Upper lobe of left lung (tissue), 6 donors: ENCODE measurements around the gene NFKBIB. TPM values are rescaled to one million over a fixed set of nuclear protein-coding genes. Genes with fewer than 3 reads are reported as not detected.
A peak's percentile ranks its signal among the peaks of the same experiment; 100 is the strongest.
"Not testable (repeated sequence)": the region's sequence is repeated elsewhere in the genome, so short reads cannot be mapped to it uniquely, and the experiment has no call there.

Source experiments
- ATAC-seq, 2 donors: fragments of 200-7000 bp; cut with Tn5 transposase; one replicate each; pipeline ENCODE4 v1.9.1; 2022; ENCODE audit warnings: mild to moderate bottlenecking in 2 of 2, moderate library complexity in 2 of 2; ENCODE audit not compliant: low FRiP score in 2 of 2
- DNase-seq, 2 donors: peaks; one replicate each; pipeline ENCODE4 v3.0.0-alpha.2; 2019 to 2020
- H3K27ac ChIP-seq, 4 donors: fragments of 200-600 bp; sonication (generic); one replicate each; pipeline ENCODE4 v1.5.1; 2016 to 2019
- H3K27me3 ChIP-seq, 4 donors: fragments of 200-600 bp; sonication (generic); one replicate each; pipeline ENCODE4 v1.5.1; 2017 to 2019
- H3K36me3 ChIP-seq, 4 donors: fragments of 200-600 bp; sonication (generic); one replicate each; pipeline ENCODE4 v1.5.1; 2016 to 2019
- H3K4me1 ChIP-seq, 4 donors: fragments of 200-600 bp; sonication (generic); one replicate each; pipeline ENCODE4 v1.5.1; 2018 to 2019
- H3K4me3 ChIP-seq, 4 donors: fragments of 200-600 bp; sonication (generic); one replicate each; pipeline ENCODE4 v1.5.1; 2017 to 2019; ENCODE audit warnings: mild to moderate bottlenecking in 2 of 4, moderate library complexity in 1 of 4
- H3K9me3 ChIP-seq, 4 donors: fragments of 200-600 bp; sonication (generic); one replicate each; pipeline ENCODE4 v1.5.1; 2018 to 2019
- EP300 ChIP-seq, 4 donors: sonication (generic); formaldehyde crosslinking; IDR thresholded peaks; one replicate each; pipeline ENCODE4 v1.5.1; 2017; ENCODE audit warnings: antibody characterized with exemption in 4 of 4, control low read depth in 2 of 4
- POLR2A ChIP-seq, 4 donors: fragments of 450-650 bp; IDR thresholded peaks; one replicate each; pipeline ENCODE4 v1.5.1; 2016 to 2017; ENCODE audit warnings: antibody characterized with exemption in 4 of 4, mild to moderate bottlenecking in 2 of 4
- POLR2AphosphoS5 ChIP-seq, 2 donors: sonication (generic); formaldehyde crosslinking; IDR thresholded peaks; one replicate each; pipeline ENCODE4 v1.5.1; 2017; ENCODE audit warnings: antibody characterized with exemption in 2 of 2
- WGBS, 2 donors: methylation state at CpG; one replicate each; pipeline ENCODE4 v1.1.5; 2017 to 2018; 5-methylcytosine and 5-hydroxymethylcytosine counted together
- total RNA-seq, 6 donors: library from RNA; depleted of rRNA in 4 of 6; stranded (reverse); fragments of >200 nt in 4 of 6; gene quantifications; one replicate each; pipeline versions ENCODE4 v1.1.0 to v1.2.1, GENCODE V29; 2016 to 2021
- TF ChIP-seq, protein P1 (sequence below), 6 experiments: fragments of 450-650 bp in 4 of 6; fragments of 200-600 bp in 2 of 6; sonication (generic) in 2 of 6; IDR thresholded peaks; one replicate each; pipeline ENCODE4 v1.5.1; 2016 to 2019; ENCODE audit warnings: antibody characterized with exemption in 6 of 6
- donor health status: DM: no; HTN: no; CAD: no; lungs with moderate emphysema.
- donor health status: DM: no; HTN: yes; CAD: no; lungs with severe emphysema.

The NFKBIB gene
- total RNA-seq, 6 donors from 2014 or later, result 22.8 to 38.4 (median 31.6) TPM

DNA sequence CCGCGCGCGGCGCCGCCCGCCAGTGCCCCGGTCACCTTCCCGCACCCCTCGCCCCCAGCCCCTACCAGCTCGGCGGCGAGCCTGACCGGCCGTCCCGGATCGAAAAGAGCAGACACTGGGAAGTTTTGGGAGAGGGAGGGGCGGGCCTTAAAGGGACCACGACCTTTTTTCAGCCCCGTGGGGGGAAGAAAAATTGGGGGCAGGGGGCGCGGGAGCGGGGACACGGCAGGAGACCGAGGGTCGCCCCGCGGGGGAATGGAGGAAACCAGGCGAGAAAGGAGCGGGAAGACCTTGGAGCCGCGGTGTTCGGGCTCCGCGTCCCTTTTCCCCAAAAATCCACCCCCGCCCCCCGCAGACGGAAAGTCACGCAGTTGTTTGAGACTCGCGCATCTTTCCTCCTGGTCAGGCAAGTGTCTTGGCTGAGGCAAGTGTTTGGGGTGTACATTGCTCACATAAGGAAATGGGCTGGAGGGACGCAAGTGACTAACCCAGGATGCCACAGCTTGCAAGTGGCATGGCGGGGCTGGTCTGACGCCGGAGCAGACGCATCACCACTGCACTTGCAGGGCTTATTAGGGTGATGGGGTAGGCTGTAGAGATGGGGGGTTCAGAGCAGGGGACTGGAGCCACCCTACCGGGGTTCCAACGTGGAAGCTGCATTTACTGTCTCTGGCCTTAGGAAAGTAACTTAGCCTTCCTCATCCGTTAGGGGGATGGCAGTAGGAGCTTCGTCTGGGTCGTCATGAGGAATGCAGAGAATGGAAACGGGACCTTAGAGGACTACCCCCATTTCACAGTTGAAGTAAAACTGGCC lies 47.3 kb upstream of the NFKBIB start:
- H3K4me3 ChIP-seq, result peak overlapping the region; percentile 73 to 86 (median 80)
- H3K27ac ChIP-seq, result peak overlapping the region; percentile 97 to 100 (median 98)
- peak in 1 of 2 donors; percentile 20 for TF ChIP-seq POLR2AphosphoS5 (IDR thresholded peaks at IDR 0.05)
- no peak for TF ChIP-seq EP300 (IDR thresholded peaks at IDR 0.05)
- TF ChIP-seq, protein P1, sequence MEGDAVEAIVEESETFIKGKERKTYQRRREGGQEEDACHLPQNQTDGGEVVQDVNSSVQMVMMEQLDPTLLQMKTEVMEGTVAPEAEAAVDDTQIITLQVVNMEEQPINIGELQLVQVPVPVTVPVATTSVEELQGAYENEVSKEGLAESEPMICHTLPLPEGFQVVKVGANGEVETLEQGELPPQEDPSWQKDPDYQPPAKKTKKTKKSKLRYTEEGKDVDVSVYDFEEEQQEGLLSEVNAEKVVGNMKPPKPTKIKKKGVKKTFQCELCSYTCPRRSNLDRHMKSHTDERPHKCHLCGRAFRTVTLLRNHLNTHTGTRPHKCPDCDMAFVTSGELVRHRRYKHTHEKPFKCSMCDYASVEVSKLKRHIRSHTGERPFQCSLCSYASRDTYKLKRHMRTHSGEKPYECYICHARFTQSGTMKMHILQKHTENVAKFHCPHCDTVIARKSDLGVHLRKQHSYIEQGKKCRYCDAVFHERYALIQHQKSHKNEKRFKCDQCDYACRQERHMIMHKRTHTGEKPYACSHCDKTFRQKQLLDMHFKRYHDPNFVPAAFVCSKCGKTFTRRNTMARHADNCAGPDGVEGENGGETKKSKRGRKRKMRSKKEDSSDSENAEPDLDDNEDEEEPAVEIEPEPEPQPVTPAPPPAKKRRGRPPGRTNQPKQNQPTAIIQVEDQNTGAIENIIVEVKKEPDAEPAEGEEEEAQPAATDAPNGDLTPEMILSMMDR (IDR thresholded peaks at IDR 0.05), result no peak
- peak in 1 of 4 donors; percentile 64 for TF ChIP-seq POLR2A (IDR thresholded peaks at IDR 0.05)
- WGBS, 2 donors, result 0 to 2% methylated on average over 29 to 37 of the region's 52 CpGs
- peaks cover 27 to 37% (median 30%) of the 10 kb centered on the region in 4 donors for H3K4me1 ChIP-seq
- DNase-seq, result peak; percentile 64 to 76
- no peaks in the 10 kb centered on the region for H3K9me3 ChIP-seq
- peaks cover 0 to 8% (median under 1%) of the 10 kb centered on the region in 4 donors for H3K36me3 ChIP-seq
- ATAC-seq, result no peak
- H3K27me3 ChIP-seq, result no peaks in the 10 kb centered on the region

DNA sequence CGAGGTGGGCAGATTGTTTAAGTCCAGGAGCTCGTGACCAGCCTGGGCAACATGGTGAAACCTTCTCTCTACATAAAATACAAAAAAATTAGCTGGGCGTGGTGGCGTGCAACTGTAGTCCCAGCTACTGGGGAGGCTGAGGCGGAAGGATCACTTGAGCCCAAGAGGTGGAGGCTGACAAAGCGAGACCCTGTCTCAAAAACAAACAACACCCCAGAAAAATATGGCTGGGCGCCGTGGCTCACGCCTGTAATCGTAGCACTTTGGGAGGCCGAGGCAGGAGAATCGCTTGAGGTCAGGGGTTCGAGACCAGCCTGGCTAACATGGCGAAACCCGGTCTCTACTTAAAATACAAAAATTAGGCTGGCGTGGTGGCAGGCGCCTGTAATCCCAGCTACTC lies 46.6 kb upstream of the NFKBIB start:
- ATAC-seq, result no peak
- Histone ChIP-seq H3K27ac (peak overlapping the region in 3 of 4 donors; percentile 97 to 100 (median 98)), H3K4me3 (peak overlapping the region in 2 of 4 donors; percentile 73 to 75), H3K4me1 (peaks cover 19 to 33% (median 24%) of the 10 kb centered on the region in 4 donors), H3K27me3 (no peaks in the 10 kb centered on the region), H3K9me3 (no peaks in the 10 kb centered on the region), H3K36me3 (peaks cover 0 to 3% (median 0%) of the 10 kb centered on the region in 4 donors)
- 88 to 91% methylated on average over 17 of the region's 17 CpGs for WGBS, 2 donors
- DNase-seq, result no peak
- TF ChIP-seq POLR2A (IDR thresholded peaks at IDR 0.05) (no peak), POLR2AphosphoS5 (IDR thresholded peaks at IDR 0.05) (no peak)
- TF ChIP-seq, protein P1 (IDR thresholded peaks at IDR 0.05), result no peak

DNA sequence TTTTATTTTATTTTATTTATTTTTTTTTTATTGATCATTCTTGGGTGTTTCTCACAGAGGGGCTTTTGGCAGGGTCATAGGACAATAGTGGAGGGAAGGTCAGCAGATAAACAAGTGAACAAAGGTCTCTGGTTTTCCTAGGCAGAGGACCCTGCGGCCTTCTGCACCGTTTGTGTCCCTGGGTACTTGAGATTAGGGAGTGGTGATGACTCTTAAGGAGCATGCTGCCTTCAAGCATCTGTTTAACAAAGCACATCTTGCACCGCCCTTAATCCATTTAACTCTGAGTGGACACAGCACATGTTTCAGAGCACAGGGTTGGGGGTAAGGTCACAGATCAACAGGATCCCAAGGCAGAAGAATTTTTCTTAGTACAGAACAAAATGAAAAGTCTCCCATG lies 44.8 kb upstream of the NFKBIB start:
- not testable (repeated sequence) for H3K4me3 ChIP-seq, DNase-seq, H3K27me3 ChIP-seq, H3K9me3 ChIP-seq, H3K27ac ChIP-seq, H3K36me3 ChIP-seq, ATAC-seq
- 66 to 68% methylated on average over 3 of the region's 3 CpGs for WGBS, 2 donors
- peaks cover 13 to 24% (median 17%) of the 10 kb centered on the region in 4 donors for H3K4me1 ChIP-seq

DNA sequence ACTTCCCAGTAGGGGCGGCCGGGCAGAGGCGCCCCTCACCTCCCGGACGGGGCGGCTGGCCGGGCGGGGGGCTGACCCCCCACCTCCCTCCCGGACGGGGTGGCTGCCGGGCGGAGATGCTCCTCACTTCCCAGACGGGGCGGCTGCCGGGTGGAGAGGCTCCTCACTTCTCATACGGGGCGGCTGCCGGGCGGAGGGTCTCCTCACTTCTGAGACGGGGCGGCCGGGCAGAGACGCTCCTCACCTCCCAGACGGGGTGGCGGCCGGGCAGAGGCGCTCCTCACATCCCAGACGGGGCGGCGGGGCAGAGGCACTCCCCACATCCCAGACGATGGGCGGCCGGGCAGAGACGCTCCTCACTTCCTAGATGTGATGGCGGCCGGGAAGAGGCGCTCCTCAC lies 44.0 kb upstream of the NFKBIB start:
- 78 to 100% methylated on average over 4 to 11 of the region's 37 CpGs for WGBS, 2 donors
- not testable (repeated sequence) for H3K27me3 ChIP-seq
- DNase-seq, result peak in 1 of 2 donors; percentile 72

DNA sequence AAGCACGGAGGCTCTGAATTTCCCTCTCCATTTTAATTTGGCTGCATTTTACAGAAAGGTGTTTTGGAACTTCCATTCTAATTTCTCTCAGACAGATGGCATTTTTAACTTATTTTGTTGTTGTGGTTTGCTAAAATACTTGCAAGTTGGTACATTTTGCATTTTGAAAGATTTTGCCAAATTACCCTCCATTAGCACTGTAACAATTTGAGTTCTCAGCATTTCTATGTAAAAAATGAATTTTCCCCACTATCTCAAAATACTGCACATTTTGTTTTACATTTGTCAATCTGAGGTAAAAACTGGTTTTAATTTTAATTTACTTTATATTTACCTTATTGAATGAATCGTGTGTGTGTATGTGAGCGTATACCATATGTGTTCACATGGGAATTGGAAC lies 43.0 kb upstream of the NFKBIB start:
- 77 to 89% methylated on average over 3 of the region's 3 CpGs for WGBS, 2 donors
- Histone ChIP-seq H3K27ac (peak overlapping the region in 1 of 4 donors; percentile 49), H3K36me3 (no peaks in the 10 kb centered on the region), H3K27me3 (no peaks in the 10 kb centered on the region), H3K4me3 (no peak overlapping the region), H3K4me1 (peaks cover 6 to 17% (median 11%) of the 10 kb centered on the region in 4 donors), H3K9me3 (no peaks in the 10 kb centered on the region)
- no peak for TF ChIP-seq POLR2AphosphoS5 (IDR thresholded peaks at IDR 0.05)
- TF ChIP-seq POLR2A (IDR thresholded peaks at IDR 0.05), result no peak
- TF ChIP-seq EP300 (IDR thresholded peaks at IDR 0.05), result no peak
- TF ChIP-seq, protein P1 (IDR thresholded peaks at IDR 0.05), result no peak
- no peak for ATAC-seq
- no peak for DNase-seq

More for the DNA sequence above, 44.0 kb upstream of the NFKBIB start:
- ATAC-seq, H3K9me3 ChIP-seq, H3K27ac ChIP-seq, H3K4me3 ChIP-seq, H3K36me3 ChIP-seq: not testable (repeated sequence)
- H3K4me1 ChIP-seq, result peaks cover 13 to 24% (median 17%) of the 10 kb centered on the region in 4 donors

DNA sequence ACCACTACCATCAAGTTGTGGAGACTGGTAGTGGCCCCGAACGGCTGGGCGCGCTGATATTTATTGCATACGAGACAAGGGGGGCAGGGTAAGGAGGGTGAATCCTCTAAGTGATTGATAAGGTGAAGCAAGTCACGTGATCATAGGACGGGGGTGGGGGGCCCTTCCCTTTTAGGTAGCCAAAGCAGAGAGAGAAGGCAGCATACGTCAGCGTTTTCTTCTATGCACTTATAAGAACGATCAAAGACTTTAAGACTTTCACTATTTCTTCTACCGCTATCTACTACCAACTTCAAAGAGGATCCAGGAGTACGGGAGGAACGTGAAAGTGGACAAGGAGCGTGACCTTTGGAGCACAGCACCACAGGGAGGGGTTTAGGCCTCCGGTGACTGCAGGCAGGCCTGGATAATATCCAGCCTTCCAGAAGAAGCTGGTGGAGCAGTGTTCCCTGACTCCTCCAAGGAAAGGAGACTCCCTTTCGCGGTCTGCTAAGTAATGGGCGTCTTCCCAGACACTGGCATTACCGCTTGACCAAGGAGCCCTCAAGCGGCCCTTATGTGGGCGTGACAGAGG lies 40.1 kb upstream of the NFKBIB start:
- H3K27ac ChIP-seq, DNase-seq, ATAC-seq, H3K4me3 ChIP-seq, H3K36me3 ChIP-seq, H3K27me3 ChIP-seq, H3K9me3 ChIP-seq: not testable (repeated sequence)
- 74 to 76% methylated on average over 21 of the region's 21 CpGs for WGBS, 2 donors
- peaks cover 13 to 24% (median 21%) of the 10 kb centered on the region in 4 donors for H3K4me1 ChIP-seq
